Hematopoietic multipotent progenitor cell treated with erythropoietin and hydrocortisone succinate and interleukin-3 and kit ligand, for 15 days (in vitro differentiated cells): ENCODE data around the gene PUSL1.

Experiments
- DNase-seq: peaks from one replicate; pipeline ENCODE4 v3.0.0-alpha.2; 2015; ENCODE audit warnings: low spot score

PUSL1 gene

DNA sequence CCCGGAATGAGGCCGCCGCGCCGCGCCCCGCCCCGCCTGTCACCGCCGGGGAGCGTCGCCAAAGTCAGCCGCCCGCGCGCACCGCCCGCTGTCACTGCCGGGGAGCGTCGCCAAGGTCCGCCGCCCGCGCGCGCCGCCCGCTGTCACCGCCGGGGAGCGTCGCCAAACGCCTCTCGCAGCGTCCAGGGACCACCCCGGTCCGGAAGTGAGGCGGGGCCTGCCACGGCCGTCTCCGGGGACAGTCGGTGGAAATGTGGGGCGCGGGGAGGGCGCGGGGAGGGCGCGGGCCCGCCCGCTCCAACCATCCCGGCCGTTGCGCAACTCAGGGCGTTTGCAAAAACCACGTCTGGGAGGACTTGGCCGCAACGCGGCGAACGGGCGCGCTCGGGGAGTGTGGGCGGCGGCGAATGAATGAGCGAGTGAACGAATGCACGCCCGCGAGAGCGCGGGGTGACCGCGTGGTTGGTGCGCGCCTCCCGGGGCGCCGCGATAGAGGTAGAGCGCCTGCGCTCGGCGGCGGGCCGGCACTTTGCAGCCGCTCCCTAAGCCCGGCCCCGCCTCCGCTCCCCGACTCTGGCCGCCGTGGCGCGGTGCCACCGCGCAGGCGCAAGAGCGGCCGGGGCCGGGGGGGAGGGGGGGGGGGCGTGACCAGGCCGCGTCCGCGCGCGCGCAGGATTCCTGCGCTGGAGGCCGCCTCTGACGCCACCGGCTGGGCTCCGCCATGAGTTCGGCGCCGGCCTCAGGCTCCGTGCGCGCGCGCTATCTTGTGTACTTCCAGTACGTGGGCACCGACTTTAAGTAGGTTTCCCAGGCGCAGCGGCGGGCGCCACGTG is at the start of gene PUSL1, which contains the start of gene ACAP3:
Gene PUSL1, plus strand, starts transcription at position 675 of the 833 bp plus-strand sequence. Its CDS starts 47 bp downstream, at position 722.
Gene ACAP3, minus strand, starts transcription at position 8 of the 833 bp plus-strand sequence. CDS start 115 bp downstream, outside the sequence.
- peak; percentile 93 for DNase-seq

- no peak for DNase-seq
Measured at GRCh38 chr1:1259119-1259488, 49.3 kb upstream of the PUSL1 start.

DNA sequence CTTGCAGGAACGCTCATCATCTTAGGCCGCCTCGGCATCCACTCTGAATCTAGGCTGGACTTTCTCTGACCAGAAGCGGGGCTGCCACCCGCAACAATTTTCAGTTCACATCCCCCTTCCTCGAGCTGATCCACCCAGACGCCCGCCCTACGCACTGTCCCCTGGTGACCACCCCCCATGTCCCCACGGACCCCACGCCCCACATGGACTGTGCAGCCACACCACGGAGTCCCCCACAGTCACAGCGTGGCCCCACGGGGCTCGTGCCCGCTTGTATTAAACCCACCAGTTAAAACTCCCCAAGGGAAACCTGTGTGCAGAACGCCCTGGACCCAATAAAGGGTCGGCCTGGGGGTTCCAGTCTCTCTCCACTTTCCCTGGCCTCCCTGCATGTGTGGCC is 48.9 kb upstream of the PUSL1 start:
- no peak for DNase-seq

DNA sequence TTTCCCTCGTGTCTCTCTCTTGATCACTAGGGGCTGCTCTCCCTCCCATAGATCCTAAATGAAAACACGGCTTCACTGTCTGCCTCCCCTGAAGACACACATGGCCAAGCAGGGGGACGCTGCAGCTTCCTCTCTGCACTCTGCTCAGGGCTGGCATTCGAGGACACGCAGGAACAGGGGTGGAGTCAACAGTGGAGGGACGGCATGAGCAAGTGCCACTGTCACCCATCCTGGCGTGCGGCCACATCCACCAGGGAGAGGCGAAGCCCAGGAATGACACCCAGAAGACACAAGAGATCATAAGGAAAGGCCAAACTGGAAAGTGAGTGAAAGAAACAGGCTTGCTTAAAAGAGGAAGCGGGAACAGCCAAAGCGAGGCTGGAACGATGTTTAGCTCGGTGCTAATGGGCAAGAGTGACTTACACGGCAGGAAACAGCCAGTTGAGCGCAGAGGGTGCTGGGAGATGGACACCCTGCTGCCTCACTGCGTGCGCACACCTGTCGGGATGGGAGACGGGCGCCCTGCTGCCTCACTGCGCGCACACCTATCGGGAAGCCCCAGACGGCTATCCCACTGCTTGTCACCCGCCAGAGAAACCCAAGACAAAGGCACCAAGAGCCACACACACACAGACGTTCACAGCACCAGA is 48.3 kb upstream of the PUSL1 start:
- DNase-seq: peak; percentile 36

- no peak for DNase-seq
Measured at GRCh38 chr1:1260843-1261560, 47.4 kb upstream of the PUSL1 start.

- DNase-seq: peak; percentile 67
Measured at GRCh38 chr1:1262071-1262470, 46.3 kb upstream of the PUSL1 start.

DNA sequence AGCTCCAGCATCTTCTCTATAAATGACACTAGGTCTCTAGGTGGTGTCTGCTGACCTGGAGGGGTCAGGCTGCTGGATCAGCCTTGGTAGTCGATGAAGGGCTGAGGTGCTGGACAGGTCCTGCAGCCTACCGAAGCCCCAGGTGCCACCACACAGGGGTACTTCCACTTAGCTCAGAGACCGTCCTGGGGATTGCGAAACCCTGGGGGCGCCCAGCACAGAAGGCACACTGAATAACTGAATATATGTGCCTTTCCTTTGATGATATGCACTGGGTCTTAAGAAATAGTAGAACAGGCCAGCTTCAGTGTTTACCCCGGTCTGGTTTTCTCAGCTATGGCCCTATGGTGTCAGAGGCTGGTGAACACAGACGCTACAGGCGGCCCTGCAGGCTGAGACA is 45.6 kb upstream of the PUSL1 start:
- DNase-seq: no peak

GRCh38 chr1:1264026-1264425 is 44.4 kb upstream of the PUSL1 start:
- no peak for DNase-seq

DNA sequence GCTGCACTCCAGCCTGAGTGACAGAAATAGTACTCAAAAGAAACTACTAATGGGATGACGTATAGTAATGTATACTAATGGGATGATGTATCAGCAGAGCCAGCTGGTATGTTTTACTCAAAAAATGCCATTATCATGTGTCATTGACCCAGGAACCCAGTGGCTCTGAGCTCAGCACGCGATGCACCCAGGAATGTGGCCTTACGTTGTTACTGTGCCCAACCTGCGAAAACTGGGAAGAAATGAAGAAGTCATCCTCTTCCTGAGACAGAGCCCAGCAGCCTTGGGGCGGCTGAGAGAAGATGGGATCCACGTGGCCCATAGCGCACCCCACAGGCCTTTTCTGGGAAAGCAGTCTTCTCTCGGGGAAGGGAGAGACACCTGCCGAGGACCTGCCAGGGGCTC is 43.5 kb upstream of the PUSL1 start:
- DNase-seq: no peak

DNA sequence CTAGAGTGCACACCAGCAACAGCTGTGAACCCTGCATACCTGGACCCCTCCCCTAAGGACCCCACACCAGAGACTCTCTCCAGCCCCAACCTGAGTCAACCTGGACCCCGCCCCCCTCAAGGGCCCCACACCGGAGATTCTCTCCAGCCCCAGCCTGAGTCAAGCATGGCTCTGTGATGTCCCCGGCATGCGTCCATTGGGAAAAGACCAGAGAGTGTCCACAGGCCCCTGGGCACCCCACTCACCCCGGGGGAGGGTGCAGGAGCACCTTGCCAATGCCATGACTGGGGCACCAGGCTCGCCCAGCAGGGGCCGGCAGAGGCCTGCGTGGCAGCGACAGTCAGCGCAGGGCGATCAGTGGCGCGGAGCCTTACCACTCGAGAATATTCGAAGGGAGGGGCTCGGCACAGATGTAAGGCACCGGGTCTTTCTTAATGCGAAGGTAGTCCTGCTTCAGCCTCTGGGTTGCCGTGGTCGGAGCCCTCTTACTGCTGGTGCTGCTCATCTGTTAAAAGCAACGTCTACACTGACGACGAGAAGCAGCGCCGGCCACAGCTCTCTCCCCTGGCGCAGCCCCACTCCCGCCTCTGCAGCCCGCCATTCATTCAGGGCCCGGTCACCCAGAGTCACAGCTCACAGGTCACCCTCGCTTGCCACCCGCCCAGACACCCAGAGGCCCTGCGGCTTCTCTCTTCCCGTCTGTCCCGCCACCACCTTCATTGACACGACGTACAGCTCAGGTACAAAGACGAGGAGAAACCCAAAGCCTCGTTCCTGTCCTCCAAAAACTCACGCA is 40.7 kb upstream of the PUSL1 start:
- no peak for DNase-seq

DNA sequence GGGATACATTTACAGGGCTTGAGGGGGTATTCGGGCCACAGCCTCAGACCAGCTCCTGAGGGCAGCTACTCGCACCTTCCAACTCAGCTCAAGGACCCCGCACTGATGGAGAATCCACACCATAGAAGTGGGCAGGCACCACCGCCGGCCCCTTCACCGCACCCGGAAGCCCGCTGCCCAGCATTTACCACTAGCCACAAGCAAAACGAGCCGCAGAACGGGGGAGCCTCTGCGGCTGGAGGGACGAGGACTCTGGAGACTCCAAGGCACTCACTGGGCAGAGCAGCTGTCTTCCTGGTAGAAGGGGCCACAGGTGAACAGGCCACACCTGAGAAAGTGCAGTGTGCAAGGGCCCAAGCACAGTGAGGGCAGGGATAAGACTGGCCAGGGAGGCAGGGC is 40.1 kb upstream of the PUSL1 start:
- no peak for DNase-seq

- no peak for DNase-seq
Measured at GRCh38 chr1:1270813-1271212, 37.6 kb upstream of the PUSL1 start.

DNA sequence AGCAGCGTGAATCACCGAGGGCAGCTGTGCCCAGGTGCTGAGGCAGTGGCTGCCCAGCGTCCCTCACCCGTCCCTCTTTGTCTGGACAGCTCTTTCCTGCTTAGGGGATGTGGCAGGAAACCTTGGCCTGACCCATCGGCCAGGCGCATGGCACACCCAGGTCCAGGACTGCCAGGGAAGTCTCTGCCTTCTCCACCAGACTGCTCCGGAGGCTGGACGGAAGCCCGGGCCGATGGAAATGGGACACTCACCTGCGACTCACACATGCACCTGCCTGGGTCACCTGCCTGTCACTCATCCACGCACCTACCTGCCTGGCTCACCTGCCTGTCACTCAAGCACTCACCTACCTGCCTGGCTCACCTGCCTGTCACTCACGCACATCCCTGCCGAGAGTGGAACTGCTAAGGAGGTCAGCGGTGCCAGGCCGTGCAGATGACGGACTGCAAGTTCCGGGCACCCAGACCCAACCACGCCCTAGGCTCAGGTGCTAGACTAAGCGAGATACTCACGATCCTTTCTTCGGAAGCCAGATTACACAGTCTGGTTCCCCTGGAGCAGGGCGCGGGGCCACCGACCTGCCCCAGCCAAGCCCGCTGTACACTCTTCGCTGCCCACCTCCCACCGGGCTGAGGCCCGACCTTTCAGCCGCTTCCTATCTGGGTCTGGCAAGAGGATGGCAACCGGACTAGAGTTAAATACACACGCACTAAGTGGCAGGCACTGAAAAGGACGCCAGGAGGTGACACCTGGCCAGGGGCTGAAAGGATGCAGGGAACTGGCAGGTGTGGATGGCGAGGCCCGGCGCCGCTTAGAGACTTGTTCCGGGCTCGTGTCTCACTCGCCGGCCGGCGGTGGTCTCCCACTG is 35.8 kb upstream of the PUSL1 start:
- no peak for DNase-seq

- no peak for DNase-seq
Measured at GRCh38 chr1:1273209-1273511, 35.2 kb upstream of the PUSL1 start.

- DNase-seq: peak; percentile 88
Measured at GRCh38 chr1:1273512-1274298, 34.7 kb upstream of the PUSL1 start, which contains the start of gene UBE2J2. UBE2J2 (minus strand) TSS chr1:1273854; CDS start chr1:1267992, 5,862 bp downstream.

DNA sequence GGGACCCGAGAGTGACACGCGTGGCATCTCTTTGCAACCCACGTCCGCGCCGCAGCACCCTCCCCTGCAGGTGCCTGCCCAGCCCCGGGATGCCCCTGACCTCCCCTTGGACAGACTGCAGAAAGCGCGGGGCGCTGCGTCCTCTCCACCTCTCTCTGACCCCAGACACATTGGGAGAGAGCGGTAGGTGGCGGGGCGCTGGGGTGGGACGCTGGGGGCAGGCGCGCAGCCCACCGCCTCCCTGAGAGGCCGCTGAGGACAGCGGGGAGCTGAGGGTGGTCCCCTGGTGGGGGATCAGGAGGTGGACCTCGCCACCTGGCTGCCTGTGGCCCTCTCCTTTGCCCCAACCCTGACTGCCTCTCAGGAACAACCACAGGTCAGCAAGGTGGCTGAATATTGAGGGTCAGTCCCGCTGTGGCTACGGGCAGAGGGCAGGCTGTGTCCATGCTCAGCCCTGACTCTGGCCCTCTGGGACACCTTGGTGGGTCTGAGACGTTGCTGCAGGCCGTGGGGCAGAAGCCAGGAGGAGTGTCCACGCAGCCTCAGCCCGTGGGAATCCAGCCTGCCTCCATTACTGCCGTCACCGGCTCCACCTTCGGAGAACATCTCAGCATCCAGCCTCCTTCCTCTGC is 34.0 kb upstream of the PUSL1 start:
- no peak for DNase-seq

GRCh38 chr1:1274931-1275431 is 33.4 kb upstream of the PUSL1 start:
- no peak for DNase-seq

DNA sequence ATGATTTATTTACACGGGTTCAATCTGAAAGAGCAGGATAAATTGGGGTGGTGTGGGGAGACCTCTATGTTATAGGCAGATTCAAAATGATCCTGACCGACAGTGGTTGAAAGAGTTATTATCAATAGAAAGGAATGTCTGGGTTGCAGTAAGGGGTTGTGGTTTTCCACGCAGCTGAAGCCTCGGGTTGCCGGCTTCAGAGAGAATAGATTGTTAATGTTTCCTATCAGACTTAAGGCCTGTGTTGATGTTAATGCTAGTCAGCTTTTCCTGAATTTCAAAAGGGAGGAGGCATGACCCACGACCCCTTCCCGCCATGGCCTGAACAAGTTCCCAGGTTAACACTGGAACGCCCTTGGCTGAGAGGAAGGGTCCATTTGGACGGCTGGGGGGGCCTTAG is 32.6 kb upstream of the PUSL1 start:
- no peak for DNase-seq

GRCh38 chr1:1278620-1279019 is 29.8 kb upstream of the PUSL1 start:
- DNase-seq: no peak

GRCh38 chr1:1279028-1279427 is 29.4 kb upstream of the PUSL1 start:
- no peak for DNase-seq
